Neural cell (in vitro differentiated cells): Measurements from ENCODE around the gene TFDP2. TPM values are rescaled to one million over a fixed set of nuclear protein-coding genes. Genes with fewer than 3 reads are reported as not detected.

ENCODE experiments used
- H2AFZ ChIP-seq: fragments of 200-600, 300-800 bp; sonication (generic), shearing (Covaris generic); 2 replicates; pipeline ENCODE4 v1.6.0; 2014; ENCODE audit warnings: low read depth, mild to moderate bottlenecking, antibody characterized with exemption, low read length, moderate library complexity
- H3F3A ChIP-seq: fragments of 200-600 bp; shearing (Covaris generic); 2 replicates; pipeline ENCODE4 v1.6.1; 2016; ENCODE audit warnings: mild to moderate bottlenecking, moderate library complexity, mixed read lengths, antibody characterized with exemption, low read length; ENCODE audit not compliant: insufficient read depth, poor library complexity, severe bottlenecking
- H3K27ac ChIP-seq: fragments of 200-600, 300-800 bp; sonication (generic), shearing (Covaris generic); 2 replicates; pipeline ENCODE4 v1.5.1; 2014; ENCODE audit warnings: mild to moderate bottlenecking, low read length, moderate library complexity
- H3K27me3 ChIP-seq: fragments of 300-800, 200-600 bp; sonication (generic), shearing (Covaris generic); 2 replicates; pipeline ENCODE4 v1.6.0; 2014; ENCODE audit warnings: mild to moderate bottlenecking, low read depth, low read length, moderate library complexity; ENCODE audit not compliant: insufficient read depth
- H3K36me3 ChIP-seq: fragments of 300-800, 200-600 bp; sonication (generic), shearing (Covaris generic); 2 replicates; pipeline ENCODE4 v1.5.1; 2014; ENCODE audit warnings: mild to moderate bottlenecking, antibody characterized with exemption, low read length, moderate library complexity; ENCODE audit not compliant: insufficient read depth
- H3K4me2 ChIP-seq: fragments of 300-800, 200-600 bp; sonication (generic), shearing (Covaris generic); 2 replicates; pipeline ENCODE4 v1.6.0; 2014; ENCODE audit warnings: mild to moderate bottlenecking, low read length
- H3K4me3 ChIP-seq: fragments of 300-800, 200-600 bp; sonication (generic), shearing (Covaris generic); 2 replicates; pipeline ENCODE4 v1.5.1; 2014; ENCODE audit warnings: mild to moderate bottlenecking, low read length, moderate library complexity
- H3K79me2 ChIP-seq: fragments of 200-600 bp; shearing (Covaris generic); replicated peaks from 2 replicates; pipeline ENCODE4 v1.6.0; 2014; ENCODE audit warnings: mild to moderate bottlenecking, low read length, moderate library complexity; ENCODE audit not compliant: insufficient read depth
- H3K9ac ChIP-seq: fragments of 300-800, 200-600 bp; sonication (generic), shearing (Covaris generic); 2 replicates; pipeline ENCODE4 v1.6.1; 2016; ENCODE audit warnings: mild to moderate bottlenecking, low read length, mixed read lengths
- H3K9me2 ChIP-seq: fragments of 200-600 bp; shearing (Covaris generic); 2 replicates; pipeline ENCODE4 v1.6.1; 2016; ENCODE audit warnings: mild to moderate bottlenecking, low read length, mixed read lengths; ENCODE audit not compliant: insufficient read depth
- H3K9me3 ChIP-seq: fragments of 200-600, 300-800 bp; sonication (generic), shearing (Covaris generic); 2 replicates; pipeline ENCODE4 v1.6.1; 2016; ENCODE audit warnings: mild to moderate bottlenecking, mixed run types, low read length, moderate library complexity, mixed read lengths
- H4K20me1 ChIP-seq: fragments of 200-600 bp; shearing (Covaris generic); 2 replicates; pipeline ENCODE4 v1.6.1; 2016; ENCODE audit warnings: mild to moderate bottlenecking, mixed run types; ENCODE audit not compliant: insufficient read depth
- EP300 ChIP-seq: fragments of 450-650 bp; conservative IDR thresholded peaks from 2 replicates; pipeline ENCODE4 v1.6.1; 2014; ENCODE audit warnings: antibody characterized with exemption, mild to moderate bottlenecking, moderate library complexity; ENCODE audit not compliant: poor library complexity, severe bottlenecking
- EZH2 ChIP-seq: fragments of 200-600, 300-800 bp; shearing (Covaris generic), sonication (generic); IDR thresholded peaks from 2 replicates; pipeline ENCODE4 v1.6.1; 2014; ENCODE audit warnings: antibody characterized with exemption, low read length, borderline replicate concordance, mild to moderate bottlenecking; ENCODE audit not compliant: insufficient read depth, poor library complexity, severe bottlenecking
- MXI1 ChIP-seq: fragments of 450-650 bp; conservative IDR thresholded peaks from 2 replicates; pipeline ENCODE4 v1.6.1; 2014; ENCODE audit warnings: antibody characterized with exemption, mild to moderate bottlenecking; ENCODE audit not compliant: poor library complexity, severe bottlenecking
- POLR2AphosphoS5 ChIP-seq: IDR thresholded peaks from 2 replicates; pipeline ENCODE4 v1.6.1; 2012
- RAD21 ChIP-seq: fragments of 450-650 bp; conservative IDR thresholded peaks from 2 replicates; pipeline ENCODE4 v1.6.1; 2014; ENCODE audit warnings: antibody characterized with exemption, mild to moderate bottlenecking, moderate library complexity
- SMC3 ChIP-seq: fragments of 450-650 bp; conservative IDR thresholded peaks from 2 replicates; pipeline ENCODE4 v1.6.1; 2014; ENCODE audit warnings: antibody characterized with exemption, mild to moderate bottlenecking, moderate library complexity; ENCODE audit not compliant: poor library complexity
- TAF1 ChIP-seq: IDR thresholded peaks from 2 replicates; pipeline ENCODE4 v1.6.1; 2012; ENCODE audit warnings: low read depth
- polyA plus RNA-seq: library from polyadenylated mRNA; depleted of rRNA; stranded (reverse); fragments of >200 nt; gene quantifications from 2 replicates; pipeline ENCODE4 v1.2.3, GENCODE V29; 2014
- TF ChIP-seq, protein P1 (sequence below): IDR thresholded peaks from 2 replicates; pipeline ENCODE4 v1.6.1; 2012; ENCODE audit warnings: borderline replicate concordance
- TF ChIP-seq, protein P2 (sequence below): fragments of 450-650 bp; IDR thresholded peaks from 2 replicates; pipeline ENCODE4 v1.5.1; 2014; ENCODE audit warnings: antibody characterized with exemption, mild to moderate bottlenecking, moderate library complexity; ENCODE audit not compliant: poor library complexity, severe bottlenecking

TFDP2 gene
- polyA plus RNA-seq, 1 donor from 2014 or later: 17.0 TPM

DNA sequence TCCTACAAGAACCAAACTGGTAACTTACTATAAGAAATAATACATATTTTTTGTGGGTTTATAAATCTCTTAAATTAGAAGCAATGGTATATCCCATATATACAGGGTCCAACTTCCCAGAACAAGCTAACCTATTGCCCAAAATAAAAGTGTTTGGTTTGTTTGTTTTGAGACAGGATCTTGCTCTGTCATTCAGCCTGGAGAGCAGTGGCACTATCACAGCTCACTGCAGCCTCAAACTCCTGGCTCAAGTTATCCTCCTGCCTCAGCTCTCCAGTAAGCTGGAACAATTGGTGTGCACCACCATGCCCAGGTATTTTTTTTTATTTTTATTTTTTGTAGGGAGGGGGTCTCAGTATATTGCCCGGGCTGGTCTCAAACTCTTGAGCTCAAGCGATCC, 135.4 kb downstream of the TFDP2 start:
- H3K9ac ChIP-seq: no peak overlapping the region
- no peaks in the 10 kb centered on the region for H3K27me3 ChIP-seq
- no peaks in the 10 kb centered on the region for H3K36me3 ChIP-seq
- no peak overlapping the region for H3K27ac ChIP-seq
- H3K4me2 ChIP-seq: no peak overlapping the region
- H4K20me1 ChIP-seq: no peaks in the 10 kb centered on the region
- no peak overlapping the region for H2AFZ ChIP-seq
- no peaks in the 10 kb centered on the region for H3K9me2 ChIP-seq
- peaks cover 59% of the 10 kb centered on the region for H3K79me2 ChIP-seq
- H3K9me3 ChIP-seq: no peaks in the 10 kb centered on the region
- no peaks in the 10 kb centered on the region for H3F3A ChIP-seq
- TF ChIP-seq, protein P1, sequence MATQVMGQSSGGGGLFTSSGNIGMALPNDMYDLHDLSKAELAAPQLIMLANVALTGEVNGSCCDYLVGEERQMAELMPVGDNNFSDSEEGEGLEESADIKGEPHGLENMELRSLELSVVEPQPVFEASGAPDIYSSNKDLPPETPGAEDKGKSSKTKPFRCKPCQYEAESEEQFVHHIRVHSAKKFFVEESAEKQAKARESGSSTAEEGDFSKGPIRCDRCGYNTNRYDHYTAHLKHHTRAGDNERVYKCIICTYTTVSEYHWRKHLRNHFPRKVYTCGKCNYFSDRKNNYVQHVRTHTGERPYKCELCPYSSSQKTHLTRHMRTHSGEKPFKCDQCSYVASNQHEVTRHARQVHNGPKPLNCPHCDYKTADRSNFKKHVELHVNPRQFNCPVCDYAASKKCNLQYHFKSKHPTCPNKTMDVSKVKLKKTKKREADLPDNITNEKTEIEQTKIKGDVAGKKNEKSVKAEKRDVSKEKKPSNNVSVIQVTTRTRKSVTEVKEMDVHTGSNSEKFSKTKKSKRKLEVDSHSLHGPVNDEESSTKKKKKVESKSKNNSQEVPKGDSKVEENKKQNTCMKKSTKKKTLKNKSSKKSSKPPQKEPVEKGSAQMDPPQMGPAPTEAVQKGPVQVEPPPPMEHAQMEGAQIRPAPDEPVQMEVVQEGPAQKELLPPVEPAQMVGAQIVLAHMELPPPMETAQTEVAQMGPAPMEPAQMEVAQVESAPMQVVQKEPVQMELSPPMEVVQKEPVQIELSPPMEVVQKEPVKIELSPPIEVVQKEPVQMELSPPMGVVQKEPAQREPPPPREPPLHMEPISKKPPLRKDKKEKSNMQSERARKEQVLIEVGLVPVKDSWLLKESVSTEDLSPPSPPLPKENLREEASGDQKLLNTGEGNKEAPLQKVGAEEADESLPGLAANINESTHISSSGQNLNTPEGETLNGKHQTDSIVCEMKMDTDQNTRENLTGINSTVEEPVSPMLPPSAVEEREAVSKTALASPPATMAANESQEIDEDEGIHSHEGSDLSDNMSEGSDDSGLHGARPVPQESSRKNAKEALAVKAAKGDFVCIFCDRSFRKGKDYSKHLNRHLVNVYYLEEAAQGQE: no peak
- no peak for TF ChIP-seq EP300
- no peak for TF ChIP-seq TAF1
- TF ChIP-seq EZH2: no peak
- TF ChIP-seq, protein P2, sequence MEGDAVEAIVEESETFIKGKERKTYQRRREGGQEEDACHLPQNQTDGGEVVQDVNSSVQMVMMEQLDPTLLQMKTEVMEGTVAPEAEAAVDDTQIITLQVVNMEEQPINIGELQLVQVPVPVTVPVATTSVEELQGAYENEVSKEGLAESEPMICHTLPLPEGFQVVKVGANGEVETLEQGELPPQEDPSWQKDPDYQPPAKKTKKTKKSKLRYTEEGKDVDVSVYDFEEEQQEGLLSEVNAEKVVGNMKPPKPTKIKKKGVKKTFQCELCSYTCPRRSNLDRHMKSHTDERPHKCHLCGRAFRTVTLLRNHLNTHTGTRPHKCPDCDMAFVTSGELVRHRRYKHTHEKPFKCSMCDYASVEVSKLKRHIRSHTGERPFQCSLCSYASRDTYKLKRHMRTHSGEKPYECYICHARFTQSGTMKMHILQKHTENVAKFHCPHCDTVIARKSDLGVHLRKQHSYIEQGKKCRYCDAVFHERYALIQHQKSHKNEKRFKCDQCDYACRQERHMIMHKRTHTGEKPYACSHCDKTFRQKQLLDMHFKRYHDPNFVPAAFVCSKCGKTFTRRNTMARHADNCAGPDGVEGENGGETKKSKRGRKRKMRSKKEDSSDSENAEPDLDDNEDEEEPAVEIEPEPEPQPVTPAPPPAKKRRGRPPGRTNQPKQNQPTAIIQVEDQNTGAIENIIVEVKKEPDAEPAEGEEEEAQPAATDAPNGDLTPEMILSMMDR: no peak
- no peak for TF ChIP-seq SMC3
- TF ChIP-seq POLR2AphosphoS5: no peak
- TF ChIP-seq MXI1: no peak
- TF ChIP-seq RAD21: no peak
- H3K4me3 ChIP-seq: no peak overlapping the region

DNA sequence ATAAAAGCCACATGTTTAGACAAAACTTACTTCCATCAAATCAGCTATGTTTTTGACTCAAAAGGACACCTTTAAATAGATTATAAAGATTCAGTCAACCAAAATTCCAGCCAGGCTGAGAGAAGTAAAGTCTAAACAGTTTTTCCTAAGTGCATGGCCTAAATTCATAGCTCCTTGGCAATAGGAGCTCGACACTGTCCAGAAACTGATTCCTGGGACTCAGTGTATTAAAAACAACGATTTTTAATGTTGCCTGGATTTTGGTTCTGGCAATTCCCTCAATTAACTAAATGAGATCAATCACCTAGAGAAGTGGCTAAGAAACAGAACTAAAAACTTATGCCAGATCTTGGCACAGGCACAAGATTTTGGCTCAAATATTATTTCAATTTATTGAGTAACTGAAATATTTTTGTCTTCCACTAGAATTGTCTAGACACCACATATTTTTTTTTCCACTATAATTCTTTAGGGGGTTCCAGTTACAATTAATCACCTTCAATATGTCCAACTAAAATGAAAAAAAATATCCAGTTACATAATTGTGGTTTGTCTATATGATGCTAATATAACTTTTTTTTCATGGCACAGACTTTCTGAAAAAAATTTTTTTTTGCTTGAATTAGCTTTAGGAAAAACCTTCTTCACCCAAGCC, 135.9 kb downstream of the TFDP2 start:
- Histone ChIP-seq H3K9me2 (no peaks in the 10 kb centered on the region), H2AFZ (no peak overlapping the region), H4K20me1 (no peaks in the 10 kb centered on the region), H3K36me3 (no peaks in the 10 kb centered on the region), H3K4me2 (no peak overlapping the region), H3K27me3 (no peaks in the 10 kb centered on the region), H3K9ac (no peak overlapping the region), H3K79me2 (peaks cover 60% of the 10 kb centered on the region), H3K9me3 (no peaks in the 10 kb centered on the region), H3K27ac (no peak overlapping the region), H3F3A (no peaks in the 10 kb centered on the region), H3K4me3 (no peak overlapping the region)
- TF ChIP-seq RAD21: no peak
- TF ChIP-seq MXI1: no peak
- TF ChIP-seq TAF1: no peak

DNA sequence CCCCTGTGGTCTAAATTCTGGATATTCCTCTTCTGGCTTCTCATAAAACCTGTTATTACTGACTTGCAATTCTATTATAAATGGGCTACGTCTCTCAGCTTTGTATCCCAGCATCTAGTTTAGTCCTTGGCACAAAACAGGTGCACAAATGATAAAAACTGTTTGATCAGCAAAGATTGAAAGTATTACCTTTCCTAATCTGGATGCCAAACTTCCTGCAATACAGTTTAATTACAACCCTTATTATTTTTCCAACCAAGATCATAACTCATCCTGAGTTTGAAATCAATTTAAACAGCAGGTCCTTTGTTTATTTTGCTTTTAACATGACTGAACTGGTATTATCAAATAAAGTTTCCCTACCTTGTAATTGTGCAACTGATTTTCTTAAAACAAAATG, 140.3 kb downstream of the TFDP2 start:
- Histone ChIP-seq H3K27ac (no peak overlapping the region), H3K79me2 (peaks cover 43% of the 10 kb centered on the region), H3K9me3 (no peaks in the 10 kb centered on the region), H3F3A (no peaks in the 10 kb centered on the region), H3K4me3 (no peak overlapping the region), H4K20me1 (no peaks in the 10 kb centered on the region), H2AFZ (no peak overlapping the region), H3K9ac (no peak overlapping the region), H3K4me2 (no peak overlapping the region), H3K27me3 (no peaks in the 10 kb centered on the region), H3K36me3 (no peaks in the 10 kb centered on the region), H3K9me2 (no peaks in the 10 kb centered on the region)
- no peak for TF ChIP-seq SMC3
- TF ChIP-seq POLR2AphosphoS5: no peak
